22Rv1 (cell line): Measurements from ENCODE around the gene DHX29.

Source experiments
- ZFX ChIP-seq: fragments of 450-650 bp; IDR thresholded peaks from 2 replicates; pipeline ENCODE4 v1.6.1; 2017; ENCODE audit warnings: antibody characterized with exemption, borderline replicate concordance
- TF ChIP-seq, protein P1 (sequence below): fragments of 450-650 bp; IDR thresholded peaks from 2 replicates; pipeline ENCODE4 v1.5.1; 2017; ENCODE audit warnings: mild to moderate bottlenecking

DNA sequence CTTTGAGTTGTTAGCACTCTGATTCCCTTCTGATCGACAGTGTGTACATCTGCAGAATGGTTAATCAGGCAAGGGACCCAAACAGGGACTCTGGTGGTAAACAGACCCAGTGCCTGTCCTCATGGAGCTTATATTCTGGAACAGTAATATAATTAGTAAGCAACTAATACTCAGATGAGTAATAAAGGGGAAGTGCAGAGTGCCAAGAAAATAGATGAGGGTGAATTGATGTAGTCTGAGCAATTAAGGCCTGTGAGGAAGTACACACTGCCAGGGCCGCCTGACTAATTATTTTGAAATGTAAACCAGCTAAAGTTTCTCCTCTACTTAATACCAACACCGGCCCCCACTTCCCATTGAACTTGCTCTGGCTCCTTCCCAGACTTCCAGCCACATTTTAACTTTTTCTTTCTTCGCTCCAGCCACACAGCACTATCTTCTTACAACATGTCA, 4.2 kb downstream of the DHX29 start:
- TF ChIP-seq, protein P1, sequence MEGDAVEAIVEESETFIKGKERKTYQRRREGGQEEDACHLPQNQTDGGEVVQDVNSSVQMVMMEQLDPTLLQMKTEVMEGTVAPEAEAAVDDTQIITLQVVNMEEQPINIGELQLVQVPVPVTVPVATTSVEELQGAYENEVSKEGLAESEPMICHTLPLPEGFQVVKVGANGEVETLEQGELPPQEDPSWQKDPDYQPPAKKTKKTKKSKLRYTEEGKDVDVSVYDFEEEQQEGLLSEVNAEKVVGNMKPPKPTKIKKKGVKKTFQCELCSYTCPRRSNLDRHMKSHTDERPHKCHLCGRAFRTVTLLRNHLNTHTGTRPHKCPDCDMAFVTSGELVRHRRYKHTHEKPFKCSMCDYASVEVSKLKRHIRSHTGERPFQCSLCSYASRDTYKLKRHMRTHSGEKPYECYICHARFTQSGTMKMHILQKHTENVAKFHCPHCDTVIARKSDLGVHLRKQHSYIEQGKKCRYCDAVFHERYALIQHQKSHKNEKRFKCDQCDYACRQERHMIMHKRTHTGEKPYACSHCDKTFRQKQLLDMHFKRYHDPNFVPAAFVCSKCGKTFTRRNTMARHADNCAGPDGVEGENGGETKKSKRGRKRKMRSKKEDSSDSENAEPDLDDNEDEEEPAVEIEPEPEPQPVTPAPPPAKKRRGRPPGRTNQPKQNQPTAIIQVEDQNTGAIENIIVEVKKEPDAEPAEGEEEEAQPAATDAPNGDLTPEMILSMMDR: no peak
- TF ChIP-seq ZFX: no peak
